ENCODE data around the gene SIRPA.

SIRPA gene

GRCh38 chr20:1945660-1946059 is 50.5 kb downstream of the SIRPA start:
- in situ Hi-C loops (cut with MboI; ENCODE audit: low pct_unique_long_range_greater_than_20kb, low sequenced_read_pairs, unreplicated experiment) = no loop called here
- no peak for TF ChIP-seq CTCF (IDR thresholded peaks at IDR 0.05; ENCODE audit: extremely low read depth, insufficient read depth, missing control alignments)
- DNase-seq (ENCODE audit: low spot score) = no peak

DNA sequence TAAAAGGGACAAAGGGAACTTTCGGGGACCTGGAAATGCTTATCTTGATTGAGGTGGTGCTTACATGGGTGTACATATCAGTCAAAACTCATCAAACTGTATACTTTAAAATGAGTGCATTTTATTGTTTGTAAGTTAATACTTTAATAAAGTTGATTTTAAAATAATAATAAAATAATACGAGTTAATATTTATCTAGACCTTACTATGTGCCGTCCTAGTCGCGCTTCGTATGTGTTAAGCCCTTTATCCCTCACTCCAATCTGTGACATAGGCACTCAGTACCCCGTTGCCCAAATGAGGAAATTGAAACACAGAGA is 51.2 kb downstream of the SIRPA start:
- in situ Hi-C loops (cut with MboI; ENCODE audit: low pct_unique_long_range_greater_than_20kb, low sequenced_read_pairs, unreplicated experiment) = no loop called here
- no peak for TF ChIP-seq CTCF (IDR thresholded peaks at IDR 0.05; ENCODE audit: extremely low read depth, insufficient read depth, missing control alignments)
- DNase-seq (ENCODE audit: low spot score) = no peak

DNA sequence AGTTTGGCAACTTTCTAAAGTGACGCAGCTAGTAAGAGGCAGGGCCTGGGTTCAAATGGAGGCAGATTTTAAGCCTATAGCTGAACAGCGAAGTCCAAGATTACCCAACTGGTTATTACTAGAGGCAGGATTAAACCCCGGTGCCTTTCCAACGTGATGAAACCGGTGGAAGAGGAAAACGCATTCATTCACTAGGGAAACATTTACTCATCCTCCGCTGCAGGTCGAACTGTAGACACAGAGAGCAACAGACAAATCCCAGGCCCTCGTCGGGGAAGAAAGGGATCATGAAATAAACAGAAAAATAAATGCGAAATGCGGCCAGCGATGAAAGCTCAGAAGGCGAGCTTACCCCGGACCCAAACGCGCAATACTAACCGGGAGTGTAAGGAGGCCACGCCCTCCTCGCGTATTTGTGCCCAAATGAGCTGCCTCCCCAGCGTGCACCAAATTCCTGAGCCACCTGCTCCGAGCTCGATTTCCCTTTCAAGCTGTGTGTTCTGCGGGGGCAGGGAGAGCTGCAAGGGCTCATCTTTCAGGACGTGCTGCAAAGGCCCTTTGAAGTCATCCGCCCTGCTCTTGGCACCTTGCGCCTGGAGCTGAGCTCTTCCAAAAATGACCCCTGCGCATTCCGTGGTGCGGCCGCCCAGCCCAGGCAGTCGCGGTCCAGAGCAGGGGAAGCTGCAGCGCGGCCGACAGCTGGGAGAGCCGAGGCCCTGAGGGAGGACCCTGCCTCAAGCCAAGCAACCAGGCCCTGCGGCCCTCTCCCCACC is 51.7 kb downstream of the SIRPA start:
- DNase-seq (ENCODE audit: low spot score) = no peak
- in situ Hi-C loops (cut with MboI; ENCODE audit: low pct_unique_long_range_greater_than_20kb, low sequenced_read_pairs, unreplicated experiment) = no loop called here
- no peak for TF ChIP-seq CTCF (IDR thresholded peaks at IDR 0.05; ENCODE audit: extremely low read depth, insufficient read depth, missing control alignments)

GRCh38 chr20:1947535-1947846 is 52.3 kb downstream of the SIRPA start:
- no peak for DNase-seq (ENCODE audit: low spot score)
- TF ChIP-seq CTCF (IDR thresholded peaks at IDR 0.05; ENCODE audit: extremely low read depth, insufficient read depth, missing control alignments) = no peak
- in situ Hi-C loops (cut with MboI; ENCODE audit: low pct_unique_long_range_greater_than_20kb, low sequenced_read_pairs, unreplicated experiment) = no loop called here

- no peak for DNase-seq (ENCODE audit: low spot score)
- in situ Hi-C loops (cut with MboI; ENCODE audit: low pct_unique_long_range_greater_than_20kb, low sequenced_read_pairs, unreplicated experiment) = no loop called here
- no peak for TF ChIP-seq CTCF (IDR thresholded peaks at IDR 0.05; ENCODE audit: extremely low read depth, insufficient read depth, missing control alignments)
Measured at GRCh38 chr20:1949347-1950100, 54.3 kb downstream of the SIRPA start.

DNA sequence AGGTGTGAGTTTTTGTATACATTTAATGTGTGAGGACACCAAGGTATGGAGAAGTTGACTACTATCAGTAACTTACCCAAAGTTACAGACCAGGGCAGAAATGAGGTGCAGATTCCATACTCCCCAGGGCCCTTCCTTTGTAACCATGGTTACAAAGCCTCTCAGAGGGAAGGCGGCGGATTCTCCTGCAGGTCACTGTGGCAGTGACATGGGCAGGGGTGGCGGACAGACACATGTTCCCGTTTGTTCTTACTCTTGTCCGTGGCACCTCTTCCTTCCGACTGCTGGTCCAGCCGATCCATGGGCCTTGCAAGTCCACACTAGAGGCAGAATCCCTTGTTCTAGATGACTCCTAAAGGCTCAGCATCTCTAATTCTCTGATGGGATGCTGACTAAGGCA is 55.6 kb downstream of the SIRPA start:
- in situ Hi-C loops (cut with MboI; ENCODE audit: low pct_unique_long_range_greater_than_20kb, low sequenced_read_pairs, unreplicated experiment) = no loop called here
- DNase-seq (ENCODE audit: low spot score) = no peak
- no peak for TF ChIP-seq CTCF (IDR thresholded peaks at IDR 0.05; ENCODE audit: extremely low read depth, insufficient read depth, missing control alignments)

All from GM13977 (cell line).